ENCODE data around the gene UBAP2L. TPM values are rescaled to one million over a fixed set of nuclear protein-coding genes. Genes with fewer than 3 reads are reported as not detected.
A peak's percentile ranks its signal among the peaks of the same experiment; 100 is the strongest.

The UBAP2L gene, protein sequence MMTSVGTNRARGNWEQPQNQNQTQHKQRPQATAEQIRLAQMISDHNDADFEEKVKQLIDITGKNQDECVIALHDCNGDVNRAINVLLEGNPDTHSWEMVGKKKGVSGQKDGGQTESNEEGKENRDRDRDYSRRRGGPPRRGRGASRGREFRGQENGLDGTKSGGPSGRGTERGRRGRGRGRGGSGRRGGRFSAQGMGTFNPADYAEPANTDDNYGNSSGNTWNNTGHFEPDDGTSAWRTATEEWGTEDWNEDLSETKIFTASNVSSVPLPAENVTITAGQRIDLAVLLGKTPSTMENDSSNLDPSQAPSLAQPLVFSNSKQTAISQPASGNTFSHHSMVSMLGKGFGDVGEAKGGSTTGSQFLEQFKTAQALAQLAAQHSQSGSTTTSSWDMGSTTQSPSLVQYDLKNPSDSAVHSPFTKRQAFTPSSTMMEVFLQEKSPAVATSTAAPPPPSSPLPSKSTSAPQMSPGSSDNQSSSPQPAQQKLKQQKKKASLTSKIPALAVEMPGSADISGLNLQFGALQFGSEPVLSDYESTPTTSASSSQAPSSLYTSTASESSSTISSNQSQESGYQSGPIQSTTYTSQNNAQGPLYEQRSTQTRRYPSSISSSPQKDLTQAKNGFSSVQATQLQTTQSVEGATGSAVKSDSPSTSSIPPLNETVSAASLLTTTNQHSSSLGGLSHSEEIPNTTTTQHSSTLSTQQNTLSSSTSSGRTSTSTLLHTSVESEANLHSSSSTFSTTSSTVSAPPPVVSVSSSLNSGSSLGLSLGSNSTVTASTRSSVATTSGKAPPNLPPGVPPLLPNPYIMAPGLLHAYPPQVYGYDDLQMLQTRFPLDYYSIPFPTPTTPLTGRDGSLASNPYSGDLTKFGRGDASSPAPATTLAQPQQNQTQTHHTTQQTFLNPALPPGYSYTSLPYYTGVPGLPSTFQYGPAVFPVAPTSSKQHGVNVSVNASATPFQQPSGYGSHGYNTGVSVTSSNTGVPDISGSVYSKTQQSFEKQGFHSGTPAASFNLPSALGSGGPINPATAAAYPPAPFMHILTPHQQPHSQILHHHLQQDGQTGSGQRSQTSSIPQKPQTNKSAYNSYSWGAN
- 73.0 and 90.5 TPM in 2 replicates for total RNA-seq (2014; rRNA removed; shearing (Covaris generic))
- polyA plus RNA-seq (2016; fragmentation: Nextera tagmentation; extraction: Ambion mirVana) = 132 and 133 TPM in 2 replicates

DNA sequence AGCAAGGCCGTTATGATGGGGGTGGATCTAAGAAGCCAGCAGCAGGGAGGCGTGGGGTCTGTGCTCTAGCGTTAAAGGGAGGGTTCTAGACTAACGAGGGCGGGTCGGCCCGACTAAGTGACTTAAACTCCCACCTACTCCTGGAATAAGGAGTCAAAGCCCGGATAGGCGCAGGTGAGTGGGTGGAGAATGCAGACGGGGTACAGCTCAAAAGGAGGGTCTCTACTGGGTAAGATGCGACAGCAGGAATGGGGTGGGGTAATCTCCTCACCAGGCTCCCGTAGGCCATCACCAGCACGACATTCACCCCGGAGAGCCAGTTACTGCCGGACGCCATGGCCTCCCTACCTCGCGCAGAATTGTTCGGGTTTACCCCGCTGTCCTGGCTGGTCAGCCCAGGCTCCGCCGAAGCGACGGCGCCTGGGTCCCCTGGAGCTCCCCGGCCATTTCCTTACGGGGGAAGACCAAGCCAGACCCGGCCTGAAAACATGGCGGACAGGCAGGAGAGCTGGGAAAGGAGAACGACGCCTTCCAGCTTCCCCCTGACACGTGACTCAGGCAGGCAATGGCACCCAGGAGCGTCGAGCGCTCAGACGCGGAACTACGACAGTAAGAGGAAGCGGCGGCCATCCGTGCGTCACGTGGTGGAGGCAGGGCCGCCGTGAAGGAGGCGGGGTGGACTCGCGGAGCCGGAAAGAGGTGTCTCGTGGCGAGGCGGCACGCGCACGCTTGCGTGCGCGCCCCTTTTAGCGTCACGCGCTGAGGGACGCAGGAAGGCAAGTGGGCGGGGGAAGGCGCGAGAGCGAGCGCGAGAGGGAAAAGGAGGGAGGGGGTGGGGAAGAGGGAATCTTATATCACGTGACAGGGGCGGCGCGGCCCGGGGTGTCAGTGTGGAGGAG, at the start of gene UBAP2L:
UBAP2L (plus strand) TSS at position 885 of the 899 bp plus-strand sequence. CDS start 4,169 bp downstream, outside the sequence.
- in situ Hi-C loops (cut with MboI) = no loop called here
- 1% methylated on average over 54 to 71 of the region's 73 CpGs for WGBS, 2 experiments (ENCODE audit: low coverage in 1 of 2, low lambda C conversion rate in 2 of 2, missing lambda C conversion rate in 2 of 2)
- no peaks in the 10 kb centered on the region for H3K9me2 ChIP-seq (ENCODE audit: insufficient read depth)

DNA sequence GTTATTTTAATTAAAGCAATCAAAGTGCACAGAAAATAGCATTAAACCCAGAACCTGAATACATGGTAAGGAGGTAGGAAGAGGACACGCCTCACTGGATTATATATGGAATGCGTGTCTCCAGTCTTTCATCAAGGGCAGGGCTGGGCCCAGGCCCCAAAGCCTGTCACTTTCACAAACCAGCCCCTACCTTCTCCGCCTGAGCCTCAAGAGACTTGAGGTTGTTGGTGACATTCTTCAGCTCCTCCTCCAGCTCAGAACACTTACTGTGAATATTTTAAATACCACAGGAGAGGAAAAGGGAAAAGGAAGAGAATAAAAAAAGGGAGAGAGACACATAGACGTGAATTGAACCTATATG, 49.6 kb upstream of the UBAP2L start:
- DNase-seq = no peak
- Histone ChIP-seq H4K20me1 (ENCODE audit: insufficient read depth) (peaks cover 16% of the 10 kb centered on the region), H3K79me2 (ENCODE audit: insufficient read depth) (peaks cover 100% of the 10 kb centered on the region), H3K9me3 (ENCODE audit: low read depth) (no peaks in the 10 kb centered on the region), H3K27ac (no peak overlapping the region), H2AFZ (no peak overlapping the region), H3K4me2 (ENCODE audit: unreplicated experiment) (no peak overlapping the region), H3K9ac (no peak overlapping the region), H3K9me2 (ENCODE audit: insufficient read depth) (no peaks in the 10 kb centered on the region), H3F3A (ENCODE audit: insufficient read depth) (peaks cover 26% of the 10 kb centered on the region), H3K4me3 (no peak overlapping the region), H3K36me3 (ENCODE audit: low read depth) (peaks cover 77% of the 10 kb centered on the region), H3K4me1 (ENCODE audit: insufficient read depth) (peaks cover 12% of the 10 kb centered on the region), H3K27me3 (replicated peaks; ENCODE audit: insufficient read depth) (no peaks in the 10 kb centered on the region)
- 84 to 88% methylated on average over 4 of the region's 4 CpGs for WGBS, 2 experiments (ENCODE audit: low coverage in 1 of 2, low lambda C conversion rate in 2 of 2, missing lambda C conversion rate in 2 of 2)
- TF ChIP-seq EZH2 (IDR thresholded peaks at IDR 0.05; ENCODE audit: insufficient read depth, poor library complexity, severe bottlenecking) = no peak
- no peak for TF ChIP-seq EZH2phosphoT487 (IDR thresholded peaks at IDR 0.05; ENCODE audit: insufficient read depth, low read depth)
- in situ Hi-C loops (cut with MboI) = no loop called here

More for the DNA sequence above, at the start of gene UBAP2L:
- H3K27me3 ChIP-seq (replicated peaks; ENCODE audit: insufficient read depth) = no peaks in the 10 kb centered on the region
- H2AFZ ChIP-seq = peak within 1 kb of the TSS; percentile 70
- peaks cover 31% of the 10 kb centered on the region for H3F3A ChIP-seq (ENCODE audit: insufficient read depth)
- peak within 1 kb of the TSS; percentile 100 for H3K4me2 ChIP-seq (ENCODE audit: unreplicated experiment)
- H3K79me2 ChIP-seq (ENCODE audit: insufficient read depth) = peaks cover 93% of the 10 kb centered on the region
- H4K20me1 ChIP-seq (ENCODE audit: insufficient read depth) = peaks cover 22% of the 10 kb centered on the region; the same call in 1 of the 2 replicates
- H3K9me3 ChIP-seq (ENCODE audit: low read depth) = no peaks in the 10 kb centered on the region
- H3K9ac ChIP-seq = peak within 1 kb of the TSS; percentile 99
- peak within 1 kb of the TSS; percentile 98 for H3K27ac ChIP-seq
- peaks cover 39% of the 10 kb centered on the region for H3K4me1 ChIP-seq (ENCODE audit: insufficient read depth)
- peak; percentile 100 for DNase-seq
- TF ChIP-seq EZH2phosphoT487 (IDR thresholded peaks at IDR 0.05; ENCODE audit: insufficient read depth, low read depth) = no peak
- no peak for TF ChIP-seq EZH2 (IDR thresholded peaks at IDR 0.05; ENCODE audit: insufficient read depth, poor library complexity, severe bottlenecking)
- peak within 1 kb of the TSS; percentile 99 for H3K4me3 ChIP-seq
- H3K36me3 ChIP-seq (ENCODE audit: low read depth) = peaks cover 16% of the 10 kb centered on the region

DNA sequence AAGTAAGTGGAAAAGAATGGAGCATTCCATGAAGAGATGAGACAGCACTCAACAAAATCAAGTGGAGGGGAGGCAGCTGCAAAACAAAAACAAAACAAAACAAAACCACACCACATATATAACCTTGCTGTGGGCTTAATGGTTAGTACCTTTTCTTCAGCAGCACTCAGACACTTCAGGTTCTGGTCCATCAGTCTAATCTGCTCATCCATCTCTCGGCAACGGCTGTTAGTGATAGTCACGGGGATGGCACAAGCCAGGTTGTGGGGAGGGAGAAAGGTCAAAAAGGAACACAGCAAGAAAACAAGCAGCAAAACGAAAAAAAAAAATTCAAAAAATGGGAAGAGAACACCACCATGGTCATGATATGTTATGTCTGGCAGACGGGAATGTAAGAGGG, 48.9 kb upstream of the UBAP2L start:
- Histone ChIP-seq H3K9ac (no peak overlapping the region), H4K20me1 (ENCODE audit: insufficient read depth) (peaks cover 17% of the 10 kb centered on the region), H3K79me2 (ENCODE audit: insufficient read depth) (peaks cover 100% of the 10 kb centered on the region), H3K27ac (no peak overlapping the region), H3K27me3 (replicated peaks; ENCODE audit: insufficient read depth) (no peaks in the 10 kb centered on the region), H3K4me2 (ENCODE audit: unreplicated experiment) (no peak overlapping the region), H3K9me2 (ENCODE audit: insufficient read depth) (no peaks in the 10 kb centered on the region), H3F3A (ENCODE audit: insufficient read depth) (peaks cover 32% of the 10 kb centered on the region), H3K36me3 (ENCODE audit: low read depth) (peaks cover 72% of the 10 kb centered on the region), H3K4me3 (no peak overlapping the region), H2AFZ (no peak overlapping the region), H3K9me3 (ENCODE audit: low read depth) (no peaks in the 10 kb centered on the region), H3K4me1 (ENCODE audit: insufficient read depth) (peaks cover 19% of the 10 kb centered on the region)
- no peak for TF ChIP-seq EZH2phosphoT487 (IDR thresholded peaks at IDR 0.05; ENCODE audit: insufficient read depth, low read depth)
- WGBS, 2 experiments (ENCODE audit: low coverage in 1 of 2, low lambda C conversion rate in 2 of 2, missing lambda C conversion rate in 2 of 2) = 86 to 87% methylated on average over 5 of the region's 5 CpGs
- DNase-seq = no peak
- in situ Hi-C loops (cut with MboI) = no loop called here
